Endothelial cell of umbilical vein (primary cell): ENCODE results near the gene DOCK1. TPM values are rescaled to one million over a fixed set of nuclear protein-coding genes. Genes with fewer than 3 reads are reported as not detected.

Source experiments
- BruUV-seq: library from RNA; stranded (reverse); fragments of 400-500 nt; replicated peaks from 2 replicates; lab custom pipeline; 2021; lab: Mats Ljungman, UMichigan
- CTCF ChIA-PET: fragments of 300-600, 350-600 bp; sonication (Branson Sonifier 250); formaldehyde crosslinking; loops from one replicate; lab custom pipeline; 2021; ENCODE audit warnings: antibody characterized with exemption, inconsistent platforms; lab: Charles Lee
- POLR2A ChIA-PET: fragments of 300-600, 350-600 bp; sonication (Branson Sonifier 250); formaldehyde crosslinking; loops from one replicate; lab custom pipeline; 2021; ENCODE audit warnings: antibody characterized with exemption, inconsistent platforms; lab: Charles Lee
- DNase-seq: peaks from one replicate; pipeline ENCODE4 v3.0.0-alpha.2; 2011; ENCODE audit warnings: low read depth, low spot score
- FAIRE-seq: peaks from 2 replicates; lab custom pipeline; 2011; peaks lifted over from hg19 to GRCh38; lab: Jason Lieb, UNC
- H2AFZ ChIP-seq: 2 replicates; pipeline ENCODE4 v1.6.0; 2012; ENCODE audit warnings: low read depth, low read length, control low read depth, inconsistent platforms
- H3K27ac ChIP-seq: 2 replicates; pipeline ENCODE4 v1.5.1; 2011; ENCODE audit warnings: low read depth, mild to moderate bottlenecking, control low read depth, low read length, moderate library complexity; ENCODE audit not compliant: insufficient read depth
- H3K27me3 ChIP-seq, 2 experiments: 2 replicates each; pipeline versions ENCODE4 v1.6.0 to v1.6.1; 2011; ENCODE audit warnings: low read length in 2 of 2, mixed read lengths in 1 of 2; ENCODE audit not compliant: control insufficient read depth in 2 of 2, insufficient read depth in 2 of 2
- H3K36me3 ChIP-seq, 2 experiments: 2 replicates in 1 of 2; 3 replicates in 1 of 2; pipeline ENCODE4 v1.5.1; 2011; ENCODE audit warnings: low read length in 2 of 2, mild to moderate bottlenecking in 1 of 2, moderate library complexity in 1 of 2; ENCODE audit not compliant: control insufficient read depth in 2 of 2, insufficient read depth in 2 of 2; ENCODE audit errors: extremely low read depth in 1 of 2
- H3K4me1 ChIP-seq: 3 replicates; pipeline ENCODE4 v1.5.1; 2011; ENCODE audit warnings: mild to moderate bottlenecking, low read length; ENCODE audit not compliant: control insufficient read depth, insufficient read depth; ENCODE audit errors: extremely low read depth
- H3K4me2 ChIP-seq: 2 replicates; pipeline ENCODE4 v1.6.1; 2011; ENCODE audit warnings: low read length, control low read depth, mixed read lengths; ENCODE audit not compliant: insufficient read depth
- H3K4me3 ChIP-seq, 3 experiments: fragments of 200-600 bp in 1 of 3; sonication (generic), shearing (Covaris generic) in 1 of 3; replicated peaks in 1 of 3; 2 replicates each; pipeline ENCODE4 v1.5.1; 2011 to 2016; ENCODE audit warnings: control low read depth in 3 of 3, low read length in 3 of 3, mild to moderate bottlenecking in 2 of 3, inconsistent platforms in 1 of 3, low read depth in 1 of 3, moderate library complexity in 1 of 3; ENCODE audit not compliant: insufficient read depth in 1 of 3
- H3K79me2 ChIP-seq: 2 replicates; pipeline ENCODE4 v1.6.0; 2012; ENCODE audit warnings: low read length, inconsistent platforms; ENCODE audit not compliant: control insufficient read depth, insufficient read depth
- H3K9ac ChIP-seq: replicated peaks from 2 replicates; pipeline ENCODE3; 2011; ENCODE audit warnings: low read length, control low read depth; ENCODE audit not compliant: insufficient read depth; ENCODE audit errors: extremely low read depth
- H3K9me1 ChIP-seq: replicated peaks from 3 replicates; pipeline ENCODE4 v1.6.0; 2011; ENCODE audit warnings: mild to moderate bottlenecking, low read length; ENCODE audit not compliant: control insufficient read depth, insufficient read depth; ENCODE audit errors: extremely low read depth
- H3K9me3 ChIP-seq: replicated peaks from 2 replicates; pipeline ENCODE4 v1.5.1; 2012; ENCODE audit warnings: low read length, inconsistent platforms; ENCODE audit not compliant: control insufficient read depth, insufficient read depth
- H4K20me1 ChIP-seq: replicated peaks from 2 replicates; pipeline ENCODE3; 2011; ENCODE audit warnings: mild to moderate bottlenecking, low read length; ENCODE audit not compliant: control insufficient read depth, insufficient read depth; ENCODE audit errors: extremely low read depth
- CTCF ChIP-seq, 2 donors: IDR thresholded peaks; 1 replicate in 1 of 2; 2 replicates in 1 of 2; pipeline ENCODE4 v1.5.1; 2011; ENCODE audit warnings: low read length in 2 of 2, mild to moderate bottlenecking in 2 of 2, moderate library complexity in 2 of 2, control low read depth in 1 of 2, inconsistent platforms in 1 of 2, low read depth in 1 of 2; ENCODE audit not compliant: insufficient read depth in 1 of 2; ENCODE audit errors: extremely low read depth in 1 of 2
- EZH2 ChIP-seq: IDR thresholded peaks from 2 replicates; pipeline ENCODE4 v1.6.1; 2012; ENCODE audit warnings: borderline replicate concordance, low read depth, mild to moderate bottlenecking, moderate library complexity, low read length, inconsistent platforms; ENCODE audit not compliant: severe bottlenecking
- FOS ChIP-seq: IDR thresholded peaks from 2 replicates; pipeline ENCODE4 v1.6.1; 2011; ENCODE audit warnings: mild to moderate bottlenecking, low read length, moderate library complexity, borderline replicate concordance; ENCODE audit not compliant: insufficient read depth
- GATA2 ChIP-seq: IDR thresholded peaks from 2 replicates; pipeline ENCODE4 v1.7.0; 2011; ENCODE audit warnings: low read depth, mild to moderate bottlenecking, moderate library complexity, mixed read lengths, low read length; ENCODE audit not compliant: insufficient read length, insufficient read depth
- JUN ChIP-seq: IDR thresholded peaks from 2 replicates; pipeline ENCODE4 v1.6.1; 2011; ENCODE audit warnings: borderline replicate concordance, low read depth; ENCODE audit not compliant: insufficient read length, insufficient read depth
- MYC ChIP-seq: IDR thresholded peaks from one replicate; pipeline ENCODE4 v1.6.1; 2011; ENCODE audit warnings: mild to moderate bottlenecking, low read depth, low read length
- POLR2A ChIP-seq: IDR thresholded peaks from 2 replicates; pipeline ENCODE4 v1.6.1; 2012; ENCODE audit warnings: low read depth, mild to moderate bottlenecking, control low read depth, low read length
- POLR2AphosphoS5 ChIP-seq: IDR thresholded peaks from 2 replicates; pipeline ENCODE4 v1.6.1; 2012; ENCODE audit warnings: low read depth, mild to moderate bottlenecking, control low read depth, low read length, moderate library complexity; ENCODE audit not compliant: insufficient read depth
- dilution Hi-C: fragments of 300-500 bp; cut with MboI; formaldehyde crosslinking; loops from one replicate; pipeline ENCODE4 v1.15.0; 2019; ENCODE audit warnings: low sequenced_read_pairs; ENCODE audit not compliant: extremely low pct_ligation_motif_present
- intact Hi-C: fragments of 100-400 bp; cut with micrococcal nuclease; formaldehyde crosslinking; loops from one replicate; pipeline ENCODE4 v1.10.0; 2022
- polyA plus RNA-seq, 4 experiments: library from polyadenylated mRNA; depleted of rRNA in 3 of 4; stranded (reverse) in 3 of 4; unstranded in 1 of 4; fragments of >200 nt; gene quantifications; 2 replicates each; pipeline versions ENCODE4 v1.2.1 to v1.2.3, GENCODE V29; 2011 to 2012; ENCODE audit warnings: missing spikeins in 1 of 4
- total RNA-seq: library from RNA; stranded (reverse); gene quantifications from 2 replicates; pipeline ENCODE4 v1.2.3, GENCODE V29; 2021
- TF ChIP-seq, protein P1 (sequence below): IDR thresholded peaks from 2 replicates; pipeline ENCODE4 v1.6.1; 2011; ENCODE audit not compliant: insufficient read depth, insufficient read length

Gene DOCK1
- total and polyA plus RNA-seq, 2 donors (not counting 3 experiments of a cell fraction or from before 2014, with no cell fraction given), result 22.5 to 83.1 TPM

DNA sequence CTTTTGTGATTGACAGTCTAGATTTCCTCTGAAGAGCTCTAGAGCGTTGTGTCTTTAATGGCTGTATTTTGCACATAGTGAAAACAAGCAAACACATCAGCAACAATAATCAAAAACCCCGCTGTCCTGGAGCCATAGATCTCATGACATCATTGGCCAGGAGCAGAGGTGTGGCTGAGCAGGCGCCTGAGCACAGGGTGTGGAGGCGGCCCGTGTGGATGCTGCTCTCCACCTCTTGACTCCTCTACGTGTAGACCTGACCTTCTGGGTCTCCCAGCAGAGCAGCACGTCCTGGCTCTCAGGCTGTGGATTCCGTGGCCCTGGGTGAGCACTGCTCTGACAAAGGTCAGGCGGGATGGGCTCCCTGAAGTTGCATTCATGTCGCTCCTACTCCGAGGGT is 354.1 kb downstream of the DOCK1 start:
- H3K4me3 ChIP-seq, result no peak overlapping the region
- TF ChIP-seq MYC (no peak), FOS (no peak), GATA2 (no peak)
- H3K27ac ChIP-seq, result no peak overlapping the region
- peaks cover 0 to 9% of the 10 kb centered on the region in 2 experiments for H3K36me3 ChIP-seq
- BruUV-seq, result no TSS peak
- H3K79me2 ChIP-seq, result no peaks in the 10 kb centered on the region
- no peaks in the 10 kb centered on the region for H3K9me3 ChIP-seq
- no peaks in the 10 kb centered on the region for H3K9me1 ChIP-seq
- no peak overlapping the region for H3K4me2 ChIP-seq
- dilution Hi-C loops, result no loop called here
- CTCF ChIA-PET, result interaction anchor here (1.3 kb wide), 1 partner anchor 16 kb away, joined by 5 read pairs; no protein-coding TSS in a partner anchor
- no peaks in the 10 kb centered on the region for H3K27me3 ChIP-seq
- peaks cover 2% of the 10 kb centered on the region for H3K4me1 ChIP-seq
- no peak overlapping the region for H2AFZ ChIP-seq
- no peak overlapping the region for H3K9ac ChIP-seq
- POLR2A ChIA-PET, result no interaction called here
- H4K20me1 ChIP-seq, result no peaks in the 10 kb centered on the region
- intact Hi-C loops, result no loop called here
- DNase-seq, result no peak
- no peak for FAIRE-seq

DNA sequence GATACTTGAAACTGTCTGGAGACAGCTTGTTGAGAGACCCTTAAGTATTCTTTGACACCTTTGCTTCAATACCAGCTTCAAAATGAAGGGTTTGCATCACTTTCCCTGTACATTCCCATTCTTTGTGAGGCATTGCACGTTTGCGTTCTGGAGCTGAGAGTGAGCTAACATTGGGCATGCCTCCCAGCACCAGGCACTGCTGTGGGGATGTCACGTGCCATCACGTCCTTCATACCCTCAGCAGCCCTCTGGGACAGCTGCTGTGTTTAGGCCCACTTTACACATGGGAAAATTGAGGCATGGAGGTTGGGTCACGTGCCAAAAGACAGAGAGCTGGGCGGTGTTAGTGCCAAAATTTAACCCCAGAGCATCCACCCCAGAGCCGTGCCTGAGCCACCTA is 357.4 kb downstream of the DOCK1 start:
- BruUV-seq, result no TSS peak
- no peak for FAIRE-seq
- POLR2A ChIA-PET, result no interaction called here

More for the DNA sequence above, 357.4 kb downstream of the DOCK1 start:
- Histone ChIP-seq H2AFZ (no peak overlapping the region), H3K4me2 (no peak overlapping the region), H3K9me3 (no peaks in the 10 kb centered on the region), H3K9ac (no peak overlapping the region), H4K20me1 (no peaks in the 10 kb centered on the region), H3K27ac (no peak overlapping the region), H3K36me3 (peaks cover 0 to 7% of the 10 kb centered on the region in 2 experiments), H3K4me1 (no peaks in the 10 kb centered on the region), H3K9me1 (no peaks in the 10 kb centered on the region), H3K27me3 (no peaks in the 10 kb centered on the region), H3K4me3 (no peak overlapping the region), H3K79me2 (no peaks in the 10 kb centered on the region)
- CTCF ChIA-PET, result interaction anchor here (1.2 kb wide), 2 partner anchors 14 to 145 kb away, joined by 3 read pairs; no protein-coding TSS in a partner anchor
- intact Hi-C loops (no loop called here), dilution Hi-C loops (no loop called here)
- DNase-seq, result no peak
- TF ChIP-seq CTCF (IDR thresholded peaks at IDR 0.05; ENCODE audit: extremely low read depth in 1 of 2, insufficient read depth in 1 of 2, low read depth in 1 of 2, low read length in 2 of 2), result no peak
- no peak for TF ChIP-seq FOS
- TF ChIP-seq GATA2, result no peak
- TF ChIP-seq JUN, result no peak
- TF ChIP-seq, protein P1, sequence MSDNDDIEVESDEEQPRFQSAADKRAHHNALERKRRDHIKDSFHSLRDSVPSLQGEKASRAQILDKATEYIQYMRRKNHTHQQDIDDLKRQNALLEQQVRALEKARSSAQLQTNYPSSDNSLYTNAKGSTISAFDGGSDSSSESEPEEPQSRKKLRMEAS, result no peak
- TF ChIP-seq POLR2A, result no peak
- TF ChIP-seq POLR2AphosphoS5, result no peak
- TF ChIP-seq EZH2, result no peak
- no peak for TF ChIP-seq MYC
